ENCODE data around the gene C8G. TPM values are rescaled to one million over a fixed set of nuclear protein-coding genes. Genes with fewer than 3 reads are reported as not detected.

C8G gene
- total and polyA plus RNA-seq, 2 of the 13 experiments (the other 11 are each of a cell fraction or from before 2014, with no cell fraction given): 4.9 to 12.8 TPM

DNA sequence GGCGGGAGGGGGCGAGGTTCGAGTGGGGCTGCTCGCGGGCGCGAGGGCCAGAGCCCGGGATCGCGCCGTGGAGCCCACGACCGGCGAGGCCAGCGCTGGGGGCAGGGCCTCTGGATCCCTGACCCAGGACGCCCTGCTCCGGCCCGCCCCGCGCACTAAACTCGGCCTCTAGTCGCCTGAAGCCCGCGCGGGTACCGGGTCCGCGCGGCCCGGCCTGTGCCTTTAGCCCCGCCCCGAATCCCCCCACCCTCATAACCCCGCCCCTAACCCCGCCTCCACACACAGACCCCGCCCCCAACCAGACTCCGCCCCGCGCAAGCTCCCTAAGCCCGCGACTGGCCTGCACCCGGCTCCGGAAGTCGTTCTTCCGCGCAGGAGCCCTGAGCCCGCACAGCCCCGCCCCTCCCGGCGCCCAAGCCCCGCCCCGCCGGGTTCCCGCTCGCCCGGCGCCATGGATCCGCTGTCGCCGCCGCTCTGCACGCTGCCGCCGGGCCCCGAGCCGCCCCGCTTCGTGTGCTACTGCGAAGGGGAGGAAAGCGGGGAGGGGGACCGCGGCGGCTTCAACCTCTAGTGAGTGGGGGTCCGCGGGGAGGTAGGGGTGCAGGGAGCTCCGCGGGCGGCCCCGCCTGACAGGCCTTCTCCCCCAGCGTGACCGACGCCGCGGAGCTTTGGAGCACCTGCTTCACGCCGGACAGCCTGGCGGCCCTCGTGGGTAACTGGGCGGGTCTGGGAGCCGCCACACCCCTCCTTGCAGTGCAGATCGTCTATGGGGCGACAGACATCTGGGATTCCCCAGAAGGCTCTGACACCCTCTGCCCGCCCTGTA lies 47.2 kb downstream of the C8G start, which contains the start of gene PAXX (continued):
- TF ChIP-seq, protein P1, sequence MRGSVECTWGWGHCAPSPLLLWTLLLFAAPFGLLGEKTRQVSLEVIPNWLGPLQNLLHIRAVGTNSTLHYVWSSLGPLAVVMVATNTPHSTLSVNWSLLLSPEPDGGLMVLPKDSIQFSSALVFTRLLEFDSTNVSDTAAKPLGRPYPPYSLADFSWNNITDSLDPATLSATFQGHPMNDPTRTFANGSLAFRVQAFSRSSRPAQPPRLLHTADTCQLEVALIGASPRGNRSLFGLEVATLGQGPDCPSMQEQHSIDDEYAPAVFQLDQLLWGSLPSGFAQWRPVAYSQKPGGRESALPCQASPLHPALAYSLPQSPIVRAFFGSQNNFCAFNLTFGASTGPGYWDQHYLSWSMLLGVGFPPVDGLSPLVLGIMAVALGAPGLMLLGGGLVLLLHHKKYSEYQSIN (CRISPR knock-in tag; IDR thresholded peaks at IDR 0.05; ENCODE audit: borderline replicate concordance): no peak
- 0 out of 2 replicates have a peak, but pooled peaks have one; percentile 35 for TF ChIP-seq ZNF205 (CRISPR knock-in tag; IDR thresholded peaks at IDR 0.05)
- TF ChIP-seq SAP130 (CRISPR knock-in tag; IDR thresholded peaks at IDR 0.05; ENCODE audit: low read depth): peak; percentile 73
- 0 out of 2 replicates have a peak, but pooled peaks have one; percentile 69 for TF ChIP-seq ZNF446 (CRISPR knock-in tag; IDR thresholded peaks at IDR 0.05)
- TF ChIP-seq, protein P2, sequence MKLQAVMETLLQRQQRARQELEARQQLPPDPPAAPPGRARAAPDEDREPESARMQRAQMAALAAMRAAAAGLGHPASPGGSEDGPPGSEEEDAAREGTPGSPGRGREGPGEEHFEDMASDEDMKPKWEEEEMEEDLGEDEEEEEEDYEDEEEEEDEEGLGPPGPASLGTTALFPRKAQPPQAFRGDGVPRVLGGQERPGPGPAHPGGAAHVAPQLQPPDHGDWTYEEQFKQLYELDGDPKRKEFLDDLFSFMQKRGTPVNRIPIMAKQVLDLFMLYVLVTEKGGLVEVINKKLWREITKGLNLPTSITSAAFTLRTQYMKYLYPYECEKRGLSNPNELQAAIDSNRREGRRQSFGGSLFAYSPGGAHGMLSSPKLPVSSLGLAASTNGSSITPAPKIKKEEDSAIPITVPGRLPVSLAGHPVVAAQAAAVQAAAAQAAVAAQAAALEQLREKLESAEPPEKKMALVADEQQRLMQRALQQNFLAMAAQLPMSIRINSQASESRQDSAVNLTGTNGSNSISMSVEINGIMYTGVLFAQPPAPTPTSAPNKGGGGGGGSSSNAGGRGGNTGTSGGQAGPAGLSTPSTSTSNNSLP (IDR thresholded peaks at IDR 0.05; ENCODE audit: low read depth, low read length): no peak
- TF ChIP-seq, protein P3, sequence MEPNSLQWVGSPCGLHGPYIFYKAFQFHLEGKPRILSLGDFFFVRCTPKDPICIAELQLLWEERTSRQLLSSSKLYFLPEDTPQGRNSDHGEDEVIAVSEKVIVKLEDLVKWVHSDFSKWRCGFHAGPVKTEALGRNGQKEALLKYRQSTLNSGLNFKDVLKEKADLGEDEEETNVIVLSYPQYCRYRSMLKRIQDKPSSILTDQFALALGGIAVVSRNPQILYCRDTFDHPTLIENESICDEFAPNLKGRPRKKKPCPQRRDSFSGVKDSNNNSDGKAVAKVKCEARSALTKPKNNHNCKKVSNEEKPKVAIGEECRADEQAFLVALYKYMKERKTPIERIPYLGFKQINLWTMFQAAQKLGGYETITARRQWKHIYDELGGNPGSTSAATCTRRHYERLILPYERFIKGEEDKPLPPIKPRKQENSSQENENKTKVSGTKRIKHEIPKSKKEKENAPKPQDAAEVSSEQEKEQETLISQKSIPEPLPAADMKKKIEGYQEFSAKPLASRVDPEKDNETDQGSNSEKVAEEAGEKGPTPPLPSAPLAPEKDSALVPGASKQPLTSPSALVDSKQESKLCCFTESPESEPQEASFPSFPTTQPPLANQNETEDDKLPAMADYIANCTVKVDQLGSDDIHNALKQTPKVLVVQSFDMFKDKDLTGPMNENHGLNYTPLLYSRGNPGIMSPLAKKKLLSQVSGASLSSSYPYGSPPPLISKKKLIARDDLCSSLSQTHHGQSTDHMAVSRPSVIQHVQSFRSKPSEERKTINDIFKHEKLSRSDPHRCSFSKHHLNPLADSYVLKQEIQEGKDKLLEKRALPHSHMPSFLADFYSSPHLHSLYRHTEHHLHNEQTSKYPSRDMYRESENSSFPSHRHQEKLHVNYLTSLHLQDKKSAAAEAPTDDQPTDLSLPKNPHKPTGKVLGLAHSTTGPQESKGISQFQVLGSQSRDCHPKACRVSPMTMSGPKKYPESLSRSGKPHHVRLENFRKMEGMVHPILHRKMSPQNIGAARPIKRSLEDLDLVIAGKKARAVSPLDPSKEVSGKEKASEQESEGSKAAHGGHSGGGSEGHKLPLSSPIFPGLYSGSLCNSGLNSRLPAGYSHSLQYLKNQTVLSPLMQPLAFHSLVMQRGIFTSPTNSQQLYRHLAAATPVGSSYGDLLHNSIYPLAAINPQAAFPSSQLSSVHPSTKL (CRISPR knock-in tag; IDR thresholded peaks at IDR 0.05): no peak
